GM13976 (cell line): ENCODE data around the gene KIAA1328.

ENCODE experiments used
- DNase-seq: peaks from one replicate; pipeline ENCODE4 v3.0.0; 2012; ENCODE audit warnings: low spot score
- in situ Hi-C: fragments of 300-500 bp; cut with MboI; formaldehyde crosslinking; loops from one replicate; pipeline ENCODE4 v1.12.0; 2022; ENCODE audit warnings: low sequenced_read_pairs, mixed read lengths, inconsistent platforms; ENCODE audit not compliant: unreplicated experiment
- TF ChIP-seq, protein P1 (sequence below): IDR thresholded peaks from 2 replicates; pipeline ENCODE4 v1.5.1; 2012; ENCODE audit warnings: borderline replicate concordance, mild to moderate bottlenecking; ENCODE audit not compliant: insufficient read depth; ENCODE audit errors: extremely low read depth, missing control alignments, control extremely low read depth

KIAA1328 gene

DNA sequence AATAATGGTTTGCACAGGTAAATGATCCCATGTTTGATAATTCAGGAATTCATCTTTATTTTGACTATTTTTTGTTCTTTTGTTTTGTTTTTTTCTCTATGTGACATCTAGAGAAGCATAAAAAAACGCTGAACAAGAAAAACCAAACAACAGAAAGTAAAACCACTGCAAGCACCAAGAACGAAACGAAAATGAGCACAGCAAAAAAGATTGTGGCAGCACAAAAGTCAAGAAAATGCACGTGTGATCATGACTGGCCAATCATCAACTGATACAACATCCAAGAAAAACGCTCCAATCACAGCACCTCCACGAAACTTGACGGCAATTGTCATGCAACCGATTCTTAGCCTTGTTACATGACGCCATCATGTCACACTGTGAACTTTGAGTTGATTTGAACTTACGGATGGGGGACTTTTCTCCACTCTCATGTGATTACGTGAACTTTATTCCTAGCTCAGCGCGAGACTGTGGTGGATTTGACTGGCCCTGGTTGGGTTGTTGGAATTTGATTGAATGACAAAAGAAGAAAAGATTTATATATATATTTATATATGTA lies 417.9 kb downstream of the KIAA1328 start:
- TF ChIP-seq, protein P1, sequence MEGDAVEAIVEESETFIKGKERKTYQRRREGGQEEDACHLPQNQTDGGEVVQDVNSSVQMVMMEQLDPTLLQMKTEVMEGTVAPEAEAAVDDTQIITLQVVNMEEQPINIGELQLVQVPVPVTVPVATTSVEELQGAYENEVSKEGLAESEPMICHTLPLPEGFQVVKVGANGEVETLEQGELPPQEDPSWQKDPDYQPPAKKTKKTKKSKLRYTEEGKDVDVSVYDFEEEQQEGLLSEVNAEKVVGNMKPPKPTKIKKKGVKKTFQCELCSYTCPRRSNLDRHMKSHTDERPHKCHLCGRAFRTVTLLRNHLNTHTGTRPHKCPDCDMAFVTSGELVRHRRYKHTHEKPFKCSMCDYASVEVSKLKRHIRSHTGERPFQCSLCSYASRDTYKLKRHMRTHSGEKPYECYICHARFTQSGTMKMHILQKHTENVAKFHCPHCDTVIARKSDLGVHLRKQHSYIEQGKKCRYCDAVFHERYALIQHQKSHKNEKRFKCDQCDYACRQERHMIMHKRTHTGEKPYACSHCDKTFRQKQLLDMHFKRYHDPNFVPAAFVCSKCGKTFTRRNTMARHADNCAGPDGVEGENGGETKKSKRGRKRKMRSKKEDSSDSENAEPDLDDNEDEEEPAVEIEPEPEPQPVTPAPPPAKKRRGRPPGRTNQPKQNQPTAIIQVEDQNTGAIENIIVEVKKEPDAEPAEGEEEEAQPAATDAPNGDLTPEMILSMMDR: no peak
- no peak for DNase-seq
- in situ Hi-C loops: no loop called here

DNA sequence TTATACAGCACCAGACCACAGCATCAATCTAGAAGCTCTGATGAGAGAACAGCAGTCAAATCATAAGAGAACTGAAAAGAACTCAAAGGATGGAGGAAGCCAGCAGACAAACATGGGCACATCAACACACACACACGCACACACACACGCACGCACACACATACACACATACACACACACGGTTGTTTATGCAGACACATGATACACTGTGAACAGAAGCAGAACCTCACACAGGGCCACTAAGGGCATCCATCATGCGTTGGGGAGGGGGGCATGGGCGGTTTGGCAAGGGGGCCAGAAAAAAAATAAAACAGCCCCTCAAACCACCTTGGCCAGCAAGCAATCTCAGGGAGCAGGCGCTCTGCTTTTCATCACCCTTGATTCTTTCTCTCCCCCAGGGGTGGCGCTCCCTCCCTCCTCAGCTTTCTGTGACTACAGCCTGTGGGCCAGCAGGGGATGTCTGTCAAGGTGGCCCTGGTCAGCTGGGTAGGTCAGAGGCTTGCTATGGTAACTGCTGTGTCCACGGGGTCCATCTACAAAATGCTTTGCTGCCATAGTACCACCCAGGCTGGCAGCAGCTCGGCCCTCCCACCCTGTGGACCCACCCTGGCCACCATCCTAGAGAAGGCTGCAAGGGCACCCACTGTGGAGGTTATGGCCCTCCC lies 418.7 kb downstream of the KIAA1328 start:
- TF ChIP-seq, protein P1: no peak
- in situ Hi-C loops: no loop called here
- DNase-seq: no peak

DNA sequence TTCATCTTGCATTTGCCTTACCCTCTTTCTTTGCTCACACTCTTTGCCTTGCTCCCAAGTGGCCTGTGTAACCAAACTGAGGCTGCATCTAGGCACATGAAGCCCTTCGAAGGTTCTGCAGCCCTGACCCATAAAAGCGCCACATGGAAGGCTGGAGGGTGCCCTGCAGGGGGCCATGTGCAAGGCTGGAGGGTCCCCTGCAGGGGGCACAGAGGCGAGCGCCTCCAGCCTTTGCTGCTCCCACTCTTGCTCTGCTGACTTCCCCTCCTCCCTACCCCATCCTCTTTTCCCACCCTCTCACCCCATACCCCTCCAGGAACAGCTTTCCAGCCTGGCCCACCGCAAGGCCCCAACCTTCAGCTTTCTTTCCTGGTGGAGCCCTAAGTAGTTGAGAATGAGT lies 419.4 kb downstream of the KIAA1328 start:
- TF ChIP-seq, protein P1: no peak
- no peak for DNase-seq
- in situ Hi-C loops: no loop called here

DNA sequence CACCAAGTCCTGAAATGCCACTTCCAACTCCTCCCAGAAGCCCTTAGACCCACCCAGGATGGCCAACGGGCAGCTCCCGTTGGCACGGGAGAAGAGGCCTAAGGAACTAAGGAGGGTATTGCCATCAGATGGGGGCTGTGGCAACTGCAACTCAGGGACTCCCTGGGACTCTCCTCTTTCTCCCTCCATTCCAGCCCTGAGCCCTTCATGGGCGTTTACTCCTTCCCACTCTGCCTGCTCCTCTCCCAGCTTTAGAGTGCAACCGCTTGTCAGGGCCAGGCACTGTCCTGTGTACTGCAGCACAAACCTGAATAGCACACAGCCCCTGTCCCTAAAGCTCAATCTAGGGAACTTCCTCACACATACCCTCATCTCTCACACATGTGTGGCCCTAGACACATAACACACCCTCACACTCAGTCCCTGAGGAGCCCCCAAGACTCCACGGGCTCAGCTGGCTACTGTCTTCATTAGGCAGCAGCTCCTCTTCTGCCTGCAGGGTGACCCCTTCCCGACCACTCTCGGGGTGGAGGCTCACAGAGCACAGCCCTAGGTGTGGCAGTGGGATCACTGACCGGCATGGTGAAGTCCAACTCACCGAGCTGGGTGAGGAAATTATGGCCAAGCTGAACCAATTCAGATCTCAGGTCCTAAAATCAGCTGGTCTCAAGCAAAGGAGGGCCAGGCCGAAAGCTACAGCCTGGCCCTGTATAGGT lies 420.4 kb downstream of the KIAA1328 start:
- in situ Hi-C loops: no loop called here
- TF ChIP-seq, protein P1: no peak
- no peak for DNase-seq

DNA sequence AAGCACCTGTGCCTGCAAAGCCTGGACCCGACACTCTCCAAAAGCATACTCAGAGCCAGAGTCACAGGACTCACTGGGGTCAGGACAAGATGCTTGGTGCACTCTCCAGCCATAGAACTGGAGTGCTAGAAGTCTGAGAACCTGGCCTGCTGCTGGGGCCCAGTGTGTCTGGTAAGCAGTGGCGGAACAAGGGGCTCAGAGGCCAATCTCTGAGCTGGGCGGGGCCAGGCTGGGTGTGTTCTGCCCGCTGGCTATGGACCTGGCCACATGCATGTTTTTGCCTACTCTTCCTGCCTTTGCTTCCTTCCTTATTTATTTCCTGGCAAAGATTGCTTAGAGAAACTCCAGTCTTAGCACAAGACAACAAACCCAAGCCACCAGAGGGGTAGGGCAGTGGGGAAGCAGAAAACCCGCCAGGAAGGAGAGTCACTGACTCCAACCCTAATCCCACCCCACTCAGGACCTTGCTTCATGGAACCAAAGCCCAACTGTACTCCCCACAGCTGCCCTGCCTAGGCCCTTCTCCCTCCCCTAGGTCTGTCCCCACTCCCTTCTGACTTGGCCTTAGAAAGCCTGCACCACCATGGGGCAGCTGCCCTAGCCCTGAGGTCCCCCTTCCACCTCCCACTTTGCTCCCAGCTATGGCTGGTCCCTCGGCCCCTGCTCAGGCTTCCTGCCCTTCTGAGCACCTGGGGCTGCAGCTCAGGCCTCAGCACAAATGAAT lies 421.1 kb downstream of the KIAA1328 start:
- DNase-seq: no peak
- TF ChIP-seq, protein P1: no peak
- in situ Hi-C loops: no loop called here

DNA sequence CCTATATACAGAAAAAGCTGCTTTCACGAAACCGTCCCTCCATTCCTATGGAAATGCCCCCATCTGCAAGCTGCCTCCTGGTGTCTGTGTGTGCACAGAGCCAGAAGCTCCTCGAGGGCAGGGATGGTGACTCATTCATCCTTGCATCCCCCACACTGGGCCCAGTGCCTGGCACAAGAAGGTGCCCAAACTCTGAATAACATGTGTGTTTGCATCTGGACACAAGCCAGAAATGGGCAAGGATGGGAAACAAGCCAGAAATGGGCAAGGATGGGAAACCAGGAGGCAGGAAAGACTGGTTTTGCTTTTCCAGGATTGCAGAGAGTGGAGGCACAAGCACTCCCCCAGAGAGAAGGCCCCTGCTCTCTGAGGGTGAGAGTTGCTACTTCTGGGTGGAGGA lies 422.8 kb downstream of the KIAA1328 start:
- no peak for DNase-seq
- in situ Hi-C loops: no loop called here

More for the DNA sequence above, 422.8 kb downstream of the KIAA1328 start:
- TF ChIP-seq, protein P1: no peak
